DND-41 (cell line): ENCODE data around the gene PARN.

Experiments
- ATAC-seq: fragments of 200-7000 bp; cut with Tn5 transposase; 3 replicates; pipeline ENCODE4 v1.9.1; 2021; ENCODE audit warnings: low read depth; ENCODE audit not compliant: insufficient read depth
- DNase-seq: peaks from one replicate; pipeline ENCODE4 v3.0.0-alpha.2; 2020
- H2AFZ ChIP-seq: 2 replicates; pipeline ENCODE4 v1.6.0; 2012; ENCODE audit warnings: low read depth, low read length
- H3K27ac ChIP-seq: 2 replicates; pipeline ENCODE4 v1.5.1; 2012; ENCODE audit warnings: low read length, inconsistent platforms
- H3K27me3 ChIP-seq: fragments of 200-600 bp; sonication (generic); 2 replicates; pipeline ENCODE4 v1.6.0; 2012; ENCODE audit warnings: low read length, mild to moderate bottlenecking, inconsistent platforms; ENCODE audit not compliant: insufficient read depth, poor library complexity
- H3K36me3 ChIP-seq: 2 replicates; pipeline ENCODE4 v1.5.1; 2012; ENCODE audit warnings: low read length, inconsistent platforms; ENCODE audit not compliant: insufficient read depth
- H3K4me1 ChIP-seq: 2 replicates; pipeline ENCODE4 v1.5.1; 2012; ENCODE audit warnings: mild to moderate bottlenecking, low read length; ENCODE audit not compliant: insufficient read depth
- H3K4me2 ChIP-seq: 2 replicates; pipeline ENCODE4 v1.6.0; 2012; ENCODE audit warnings: mild to moderate bottlenecking, moderate library complexity, low read length, inconsistent platforms; ENCODE audit not compliant: insufficient read depth
- H3K4me3 ChIP-seq, 2 experiments: fragments of 200-600 bp in 1 of 2; shearing (Covaris generic) in 1 of 2; 2 replicates each; pipeline ENCODE4 v1.5.1; 2012 to 2016; ENCODE audit warnings: inconsistent platforms in 2 of 2, low read length in 2 of 2, mild to moderate bottlenecking in 2 of 2, low read depth in 1 of 2, moderate library complexity in 1 of 2
- H3K79me2 ChIP-seq: 2 replicates; pipeline ENCODE4 v1.6.0; 2012; ENCODE audit warnings: low read length, inconsistent platforms; ENCODE audit not compliant: insufficient read depth
- H3K9ac ChIP-seq: 2 replicates; pipeline ENCODE4 v1.6.0; 2012; ENCODE audit warnings: low read depth, mild to moderate bottlenecking, inconsistent platforms, low read length, moderate library complexity
- H3K9me3 ChIP-seq: 2 replicates; pipeline ENCODE4 v1.5.1; 2012; ENCODE audit warnings: low read length, moderate library complexity, mild to moderate bottlenecking, inconsistent platforms; ENCODE audit not compliant: insufficient read depth, severe bottlenecking
- H4K20me1 ChIP-seq: 2 replicates; pipeline ENCODE4 v1.6.0; 2012; ENCODE audit warnings: low read length; ENCODE audit not compliant: insufficient read depth
- EZH2 ChIP-seq: IDR thresholded peaks from 3 replicates; pipeline ENCODE4 v1.6.1; 2012; ENCODE audit warnings: borderline replicate concordance, low read depth, mild to moderate bottlenecking, moderate library complexity, low read length, inconsistent platforms; ENCODE audit not compliant: severe bottlenecking
- TF ChIP-seq, protein P1 (sequence below): IDR thresholded peaks from 2 replicates; pipeline ENCODE4 v1.5.1; 2012; ENCODE audit warnings: borderline replicate concordance, low read length, moderate library complexity, mild to moderate bottlenecking; ENCODE audit not compliant: poor library complexity, severe bottlenecking; ENCODE audit errors: extremely low read depth

The PARN gene

DNA sequence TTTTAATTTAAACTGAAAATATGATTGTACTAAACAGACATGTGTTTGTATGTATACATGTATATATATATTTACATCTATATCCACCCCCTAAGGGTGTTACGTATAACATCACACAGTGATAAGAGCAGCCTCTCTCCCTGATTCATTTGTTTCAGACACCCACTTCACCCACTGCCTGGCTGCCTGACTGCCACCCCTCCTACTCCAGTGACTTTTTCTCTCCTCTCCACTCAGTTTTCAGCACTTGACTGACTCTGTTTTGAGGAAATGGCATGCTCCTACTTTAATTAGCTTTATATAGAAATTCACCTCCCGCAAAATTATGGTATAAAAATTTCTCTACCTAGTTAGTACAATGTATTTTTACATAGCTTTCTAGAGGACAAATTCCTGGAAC, 22.7 kb upstream of the PARN start:
- H3K4me1 ChIP-seq, result no peaks in the 10 kb centered on the region
- H3K9me3 ChIP-seq, result no peaks in the 10 kb centered on the region
- 0 out of 2 replicates have a peak, but pooled peaks cover 7% of the 10 kb centered on the region for H4K20me1 ChIP-seq
- no peak overlapping the region for H3K4me2 ChIP-seq
- no peak for DNase-seq
- no peaks in the 10 kb centered on the region; the same call in 1 of the 2 replicates for H3K79me2 ChIP-seq
- peaks cover 87% of the 10 kb centered on the region for H3K36me3 ChIP-seq
- no peak overlapping the region for H2AFZ ChIP-seq
- no peak overlapping the region for H3K27ac ChIP-seq
- TF ChIP-seq, protein P1, sequence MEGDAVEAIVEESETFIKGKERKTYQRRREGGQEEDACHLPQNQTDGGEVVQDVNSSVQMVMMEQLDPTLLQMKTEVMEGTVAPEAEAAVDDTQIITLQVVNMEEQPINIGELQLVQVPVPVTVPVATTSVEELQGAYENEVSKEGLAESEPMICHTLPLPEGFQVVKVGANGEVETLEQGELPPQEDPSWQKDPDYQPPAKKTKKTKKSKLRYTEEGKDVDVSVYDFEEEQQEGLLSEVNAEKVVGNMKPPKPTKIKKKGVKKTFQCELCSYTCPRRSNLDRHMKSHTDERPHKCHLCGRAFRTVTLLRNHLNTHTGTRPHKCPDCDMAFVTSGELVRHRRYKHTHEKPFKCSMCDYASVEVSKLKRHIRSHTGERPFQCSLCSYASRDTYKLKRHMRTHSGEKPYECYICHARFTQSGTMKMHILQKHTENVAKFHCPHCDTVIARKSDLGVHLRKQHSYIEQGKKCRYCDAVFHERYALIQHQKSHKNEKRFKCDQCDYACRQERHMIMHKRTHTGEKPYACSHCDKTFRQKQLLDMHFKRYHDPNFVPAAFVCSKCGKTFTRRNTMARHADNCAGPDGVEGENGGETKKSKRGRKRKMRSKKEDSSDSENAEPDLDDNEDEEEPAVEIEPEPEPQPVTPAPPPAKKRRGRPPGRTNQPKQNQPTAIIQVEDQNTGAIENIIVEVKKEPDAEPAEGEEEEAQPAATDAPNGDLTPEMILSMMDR, result no peak
- ATAC-seq, result no peak
- H3K9ac ChIP-seq, result no peak overlapping the region
- H3K27me3 ChIP-seq, result no peaks in the 10 kb centered on the region
- no peak overlapping the region for H3K4me3 ChIP-seq

DNA sequence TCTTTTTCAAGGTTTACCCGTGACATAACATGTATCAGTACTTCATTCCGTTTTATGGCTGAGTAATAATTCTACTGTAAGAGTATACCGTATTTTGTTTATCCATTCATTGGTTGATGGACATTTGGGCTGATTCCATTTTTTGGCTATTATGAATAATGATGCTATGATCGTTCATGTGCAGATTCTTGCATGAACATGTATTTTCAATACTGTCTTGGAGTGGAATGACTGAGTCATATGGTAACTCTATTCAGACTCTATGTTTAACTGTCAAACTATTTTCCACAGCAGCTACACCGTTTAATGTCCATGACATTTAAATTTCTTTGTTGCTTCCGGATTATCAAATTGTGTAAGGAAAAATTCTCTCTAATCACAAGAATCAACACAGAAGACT, 20.6 kb upstream of the PARN start:
- ATAC-seq (no peak), DNase-seq (no peak)
- H3K79me2 ChIP-seq, result peaks cover 3% of the 10 kb centered on the region; the same call in 1 of the 2 replicates
- peaks cover 11% of the 10 kb centered on the region; the same call in 1 of the 2 replicates for H4K20me1 ChIP-seq
- H3K27ac ChIP-seq, result no peak overlapping the region
- TF ChIP-seq EZH2, result no peak
- TF ChIP-seq, protein P1, result no peak
- no peaks in the 10 kb centered on the region for H3K9me3 ChIP-seq
- peaks cover 87% of the 10 kb centered on the region for H3K36me3 ChIP-seq
- H3K4me2 ChIP-seq, result no peak overlapping the region
- no peak overlapping the region for H3K9ac ChIP-seq
- H3K4me1 ChIP-seq, result no peaks in the 10 kb centered on the region
- H3K27me3 ChIP-seq, result no peaks in the 10 kb centered on the region
- H2AFZ ChIP-seq, result no peak overlapping the region
- H3K4me3 ChIP-seq, result no peak overlapping the region

DNA sequence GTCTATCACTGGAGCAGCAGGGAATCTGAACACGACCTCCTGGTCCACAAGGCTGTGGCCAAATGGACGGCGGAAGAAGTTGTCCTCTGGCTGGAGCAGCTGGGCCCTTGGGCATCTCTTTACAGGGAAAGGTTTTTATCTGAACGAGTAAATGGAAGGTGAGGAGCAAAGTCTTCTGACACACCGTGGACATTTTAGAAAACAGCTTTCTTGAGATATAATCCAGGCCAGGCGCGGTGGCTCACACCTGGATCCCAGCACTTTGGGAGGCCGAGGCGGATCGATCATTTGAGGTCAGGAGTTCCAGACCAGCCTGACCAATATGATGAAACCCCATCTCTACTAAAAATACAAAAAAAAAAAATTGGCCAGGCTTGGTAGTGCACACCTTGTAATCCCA, 19.8 kb upstream of the PARN start:
- Histone ChIP-seq H3K9me3 (no peaks in the 10 kb centered on the region), H3K4me2 (no peak overlapping the region), H3K9ac (no peak overlapping the region), H3K27me3 (no peaks in the 10 kb centered on the region), H4K20me1 (peaks cover 13% of the 10 kb centered on the region; the same call in 1 of the 2 replicates), H3K36me3 (peaks cover 90% of the 10 kb centered on the region), H3K27ac (no peak overlapping the region), H3K79me2 (peaks cover 9% of the 10 kb centered on the region), H3K4me1 (no peaks in the 10 kb centered on the region), H3K4me3 (no peak overlapping the region), H2AFZ (no peak overlapping the region)
- TF ChIP-seq EZH2, result no peak
- TF ChIP-seq, protein P1, result no peak
- DNase-seq (no peak), ATAC-seq (no peak)

DNA sequence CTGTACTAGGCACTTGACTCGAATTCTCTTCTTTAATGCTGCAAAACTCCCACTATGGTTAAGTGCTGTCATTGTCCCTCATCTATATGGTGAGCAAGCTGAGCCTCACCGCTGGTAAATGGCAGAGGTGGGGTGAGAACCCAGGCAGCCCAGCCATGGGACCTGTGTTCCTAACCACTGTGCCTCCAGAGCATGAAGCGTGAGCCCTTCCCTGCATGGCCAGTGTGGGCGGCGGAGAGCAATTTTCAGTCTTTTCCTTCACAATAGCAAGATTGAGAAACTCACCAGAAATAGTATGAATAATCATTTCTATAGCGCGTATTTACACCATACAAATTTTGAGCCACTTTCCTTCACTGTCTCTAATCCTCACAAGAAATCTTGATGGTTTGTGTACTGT, 11.9 kb upstream of the PARN start:
- Histone ChIP-seq H3K36me3 (peaks cover 72% of the 10 kb centered on the region), H3K9ac (no peak overlapping the region), H3K4me1 (no peaks in the 10 kb centered on the region), H3K27me3 (no peaks in the 10 kb centered on the region), H3K9me3 (no peaks in the 10 kb centered on the region), H3K4me3 (no peak overlapping the region), H4K20me1 (peaks cover 74% of the 10 kb centered on the region), H3K79me2 (peaks cover 83% of the 10 kb centered on the region), H2AFZ (no peak overlapping the region), H3K4me2 (no peak overlapping the region), H3K27ac (no peak overlapping the region)
- TF ChIP-seq, protein P1, result no peak
- no peak for TF ChIP-seq EZH2
- DNase-seq (no peak), ATAC-seq (no peak)
